Progenitor cell of endocrine pancreas (in vitro differentiated cells): Measurements from ENCODE around the gene PSMF1. TPM values are rescaled to one million over a fixed set of nuclear protein-coding genes. Genes with fewer than 3 reads are reported as not detected.

Experiments
- DNase-seq: peaks from one replicate; pipeline ENCODE4 v3.0.0; 2021; ENCODE audit warnings: low spot score; ENCODE audit not compliant: unreplicated experiment
- H3K27ac Mint-ChIP-seq: 2 replicates; pipeline ENCODE4 v1.8.0; 2021; ENCODE audit warnings: mild to moderate bottlenecking, moderate library complexity, mixed read lengths
- H3K27me3 Mint-ChIP-seq: 2 replicates; pipeline ENCODE4 v1.8.0; 2021; ENCODE audit warnings: mixed read lengths
- H3K36me3 Mint-ChIP-seq: 2 replicates; pipeline ENCODE4 v1.8.0; 2022; ENCODE audit warnings: mixed read lengths; ENCODE audit not compliant: insufficient read depth
- H3K4me1 Mint-ChIP-seq: 2 replicates; pipeline ENCODE4 v1.8.0; 2021; ENCODE audit warnings: low read depth, mixed read lengths
- H3K4me3 Mint-ChIP-seq: 2 replicates; pipeline ENCODE4 v1.8.0; 2021; ENCODE audit warnings: low read depth, mild to moderate bottlenecking, moderate library complexity, mixed read lengths
- H3K9me3 Mint-ChIP-seq: 2 replicates; pipeline ENCODE4 v1.8.0; 2021; ENCODE audit warnings: low read depth, mixed read lengths
- CTCF ChIP-seq: fragments of 200-600 bp; sonication (generic); IDR thresholded peaks from one replicate; pipeline ENCODE4 v1.5.0; 2021; ENCODE audit warnings: antibody characterized with exemption, mild to moderate bottlenecking; ENCODE audit not compliant: unreplicated experiment
- total RNA-seq: library from RNA; stranded (reverse); gene quantifications from 2 replicates; pipeline ENCODE4 v1.2.1, GENCODE V29; 2021

The PSMF1 gene
- total RNA-seq, 1 donor from 2014 or later, result 92.5 TPM

- Mint-ChIP-seq H3K36me3 (no peaks in the 10 kb centered on the region), H3K27me3 (peaks cover 23% of the 10 kb centered on the region), H3K4me3 (no peak overlapping the region), H3K9me3 (no peaks in the 10 kb centered on the region), H3K27ac (no peak overlapping the region), H3K4me1 (peaks cover 11% of the 10 kb centered on the region)
- no peak for DNase-seq
- TF ChIP-seq CTCF, result no peak
Observed at GRCh38 chr20:1187605-1188171, 69.3 kb downstream of the PSMF1 start.

GRCh38 chr20:1188347-1188746 lies 69.9 kb downstream of the PSMF1 start:
- Mint-ChIP-seq H3K4me1 (peaks cover 11% of the 10 kb centered on the region), H3K9me3 (no peaks in the 10 kb centered on the region), H3K27me3 (peaks cover 18% of the 10 kb centered on the region), H3K36me3 (no peaks in the 10 kb centered on the region), H3K4me3 (no peak overlapping the region), H3K27ac (no peak overlapping the region)
- no peak for DNase-seq
- no peak for TF ChIP-seq CTCF

GRCh38 chr20:1189827-1190226 lies 71.4 kb downstream of the PSMF1 start:
- Mint-ChIP-seq H3K9me3 (no peaks in the 10 kb centered on the region), H3K4me1 (peaks cover 5% of the 10 kb centered on the region), H3K4me3 (no peak overlapping the region), H3K36me3 (no peaks in the 10 kb centered on the region), H3K27ac (no peak overlapping the region), H3K27me3 (peaks cover 5% of the 10 kb centered on the region)
- DNase-seq, result no peak
- TF ChIP-seq CTCF, result no peak

GRCh38 chr20:1190847-1191246 lies 72.4 kb downstream of the PSMF1 start:
- Mint-ChIP-seq H3K9me3 (no peaks in the 10 kb centered on the region), H3K36me3 (no peaks in the 10 kb centered on the region), H3K27me3 (peaks cover 5% of the 10 kb centered on the region), H3K27ac (no peak overlapping the region), H3K4me1 (peaks cover 4% of the 10 kb centered on the region), H3K4me3 (no peak overlapping the region)
- DNase-seq, result no peak
- TF ChIP-seq CTCF, result no peak

- H3K27ac Mint-ChIP-seq, result no peak overlapping the region
- peaks cover 5% of the 10 kb centered on the region for H3K27me3 Mint-ChIP-seq
- no peaks in the 10 kb centered on the region for H3K9me3 Mint-ChIP-seq
- H3K36me3 Mint-ChIP-seq, result no peaks in the 10 kb centered on the region
- H3K4me3 Mint-ChIP-seq, result no peak overlapping the region
- H3K4me1 Mint-ChIP-seq, result no peaks in the 10 kb centered on the region
- TF ChIP-seq CTCF, result no peak
- DNase-seq, result no peak
Observed at GRCh38 chr20:1191299-1191698, 72.9 kb downstream of the PSMF1 start.
